GM12875 (cell line): ENCODE data around the gene TOR4A.

Experiments used
- H3K4me3 ChIP-seq: one replicate; pipeline ENCODE4 v1.5.1; 2011; ENCODE audit warnings: low read depth, low read length, control low read depth
- TF ChIP-seq, protein P1 (sequence below): IDR thresholded peaks from 2 replicates; pipeline ENCODE4 v1.5.1; 2011; ENCODE audit warnings: low read depth, mild to moderate bottlenecking, control low read depth, inconsistent platforms, low read length, moderate library complexity, borderline replicate concordance; ENCODE audit not compliant: insufficient read depth

The TOR4A gene

DNA sequence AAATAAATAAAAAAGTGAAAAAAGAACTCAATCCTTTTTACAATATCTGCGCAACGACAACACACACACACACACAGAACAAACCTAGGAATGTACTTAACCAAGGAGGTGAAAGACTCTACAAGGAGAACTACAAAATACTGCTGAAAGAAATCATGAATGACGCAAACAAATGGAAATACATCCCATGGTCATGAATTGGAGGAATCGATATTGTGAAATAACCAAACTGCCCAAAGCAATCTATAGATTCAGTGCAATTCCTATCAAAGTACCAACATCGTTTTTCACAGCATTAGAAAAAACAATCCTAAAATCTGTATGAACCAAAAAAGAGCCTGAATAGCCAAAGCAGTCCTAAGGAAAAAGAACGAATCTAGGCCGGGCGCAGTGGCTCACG is 54.4 kb downstream of the TOR4A start:
- no peak overlapping the region for H3K4me3 ChIP-seq
- TF ChIP-seq, protein P1, sequence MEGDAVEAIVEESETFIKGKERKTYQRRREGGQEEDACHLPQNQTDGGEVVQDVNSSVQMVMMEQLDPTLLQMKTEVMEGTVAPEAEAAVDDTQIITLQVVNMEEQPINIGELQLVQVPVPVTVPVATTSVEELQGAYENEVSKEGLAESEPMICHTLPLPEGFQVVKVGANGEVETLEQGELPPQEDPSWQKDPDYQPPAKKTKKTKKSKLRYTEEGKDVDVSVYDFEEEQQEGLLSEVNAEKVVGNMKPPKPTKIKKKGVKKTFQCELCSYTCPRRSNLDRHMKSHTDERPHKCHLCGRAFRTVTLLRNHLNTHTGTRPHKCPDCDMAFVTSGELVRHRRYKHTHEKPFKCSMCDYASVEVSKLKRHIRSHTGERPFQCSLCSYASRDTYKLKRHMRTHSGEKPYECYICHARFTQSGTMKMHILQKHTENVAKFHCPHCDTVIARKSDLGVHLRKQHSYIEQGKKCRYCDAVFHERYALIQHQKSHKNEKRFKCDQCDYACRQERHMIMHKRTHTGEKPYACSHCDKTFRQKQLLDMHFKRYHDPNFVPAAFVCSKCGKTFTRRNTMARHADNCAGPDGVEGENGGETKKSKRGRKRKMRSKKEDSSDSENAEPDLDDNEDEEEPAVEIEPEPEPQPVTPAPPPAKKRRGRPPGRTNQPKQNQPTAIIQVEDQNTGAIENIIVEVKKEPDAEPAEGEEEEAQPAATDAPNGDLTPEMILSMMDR: no peak
